GM12892 (cell line): ENCODE data around the gene MTX1.

Source experiments
- POLR2A ChIP-seq: IDR thresholded peaks from 2 replicates; pipeline ENCODE4 v1.6.1; 2011; ENCODE audit warnings: low read depth, low read length, control low read depth
- POLR2AphosphoS5 ChIP-seq: IDR thresholded peaks from 2 replicates; pipeline ENCODE4 v1.6.1; 2011; ENCODE audit warnings: low read depth, low read length, control low read depth
- TAF1 ChIP-seq: IDR thresholded peaks from 2 replicates; pipeline ENCODE4 v1.6.1; 2011; ENCODE audit warnings: low read depth, mild to moderate bottlenecking, control low read depth, low read length, borderline replicate concordance

DNA sequence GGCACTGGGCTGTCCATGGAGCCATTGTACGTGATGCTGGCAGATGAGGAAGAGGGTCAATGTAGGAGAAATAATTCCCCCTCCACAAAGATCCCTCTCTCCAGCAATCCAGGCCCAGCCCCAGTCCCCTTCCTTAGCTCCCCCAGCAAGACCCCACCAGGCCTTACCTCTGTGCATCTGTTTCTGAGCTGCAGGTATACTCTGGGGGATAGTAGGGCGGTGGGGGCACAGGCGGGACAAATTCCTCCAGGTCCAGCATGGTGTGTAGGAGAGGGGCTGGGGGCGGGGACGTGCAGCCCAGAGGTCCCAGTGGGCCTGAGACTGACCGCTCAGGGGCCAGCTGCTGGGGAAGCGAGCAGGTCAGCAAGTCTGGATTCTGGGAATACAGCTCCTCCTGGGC lies 43.1 kb downstream of the MTX1 start:
- TF ChIP-seq POLR2A (no peak), TAF1 (no peak), POLR2AphosphoS5 (no peak)
